ENCODE results near the gene DNER.

DNA sequence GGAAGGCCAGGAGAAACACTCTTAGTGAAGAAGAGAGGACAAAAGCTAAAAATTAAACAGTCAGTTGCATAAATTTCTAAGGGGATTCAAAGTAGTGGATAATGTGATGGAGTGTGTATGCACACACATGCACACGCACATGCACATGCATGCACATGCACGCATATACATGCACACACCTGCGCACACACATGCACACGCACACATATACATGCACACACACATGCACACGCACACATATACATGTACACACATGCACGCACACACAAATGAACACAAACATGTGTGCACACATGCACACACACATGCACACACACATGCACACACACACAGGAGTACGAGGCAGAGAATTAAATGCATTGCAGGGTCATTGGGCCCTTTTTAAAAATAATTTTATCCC, 117.6 kb downstream of the DNER start:
- TF ChIP-seq, protein P1, sequence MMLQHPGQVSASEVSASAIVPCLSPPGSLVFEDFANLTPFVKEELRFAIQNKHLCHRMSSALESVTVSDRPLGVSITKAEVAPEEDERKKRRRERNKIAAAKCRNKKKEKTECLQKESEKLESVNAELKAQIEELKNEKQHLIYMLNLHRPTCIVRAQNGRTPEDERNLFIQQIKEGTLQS (CRISPR knock-in tag; conservative IDR thresholded peaks at IDR 0.05) = no peak
- TF ChIP-seq JUN (CRISPR knock-in tag; IDR thresholded peaks at IDR 0.05) (no peak), FOXP1 (CRISPR knock-in tag; IDR thresholded peaks at IDR 0.05; ENCODE audit: borderline replicate concordance) (no peak), CTCF (IDR thresholded peaks at IDR 0.05) (no peak), FOXP4 (CRISPR knock-in tag; IDR thresholded peaks at IDR 0.05) (no peak), ZNF219 (CRISPR knock-in tag; IDR thresholded peaks at IDR 0.05; ENCODE audit: borderline replicate concordance) (no peak), NR1H2 (CRISPR knock-in tag; IDR thresholded peaks at IDR 0.05) (no peak), IRF2 (CRISPR knock-in tag; IDR thresholded peaks at IDR 0.05; ENCODE audit: borderline replicate concordance, low read depth) (no peak)
- TF ChIP-seq, protein P2, sequence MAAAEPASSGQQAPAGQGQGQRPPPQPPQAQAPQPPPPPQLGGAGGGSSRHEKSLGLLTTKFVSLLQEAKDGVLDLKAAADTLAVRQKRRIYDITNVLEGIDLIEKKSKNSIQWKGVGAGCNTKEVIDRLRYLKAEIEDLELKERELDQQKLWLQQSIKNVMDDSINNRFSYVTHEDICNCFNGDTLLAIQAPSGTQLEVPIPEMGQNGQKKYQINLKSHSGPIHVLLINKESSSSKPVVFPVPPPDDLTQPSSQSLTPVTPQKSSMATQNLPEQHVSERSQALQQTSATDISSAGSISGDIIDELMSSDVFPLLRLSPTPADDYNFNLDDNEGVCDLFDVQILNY (CRISPR knock-in tag; IDR thresholded peaks at IDR 0.05) = no peak
- TF ChIP-seq, protein P3, sequence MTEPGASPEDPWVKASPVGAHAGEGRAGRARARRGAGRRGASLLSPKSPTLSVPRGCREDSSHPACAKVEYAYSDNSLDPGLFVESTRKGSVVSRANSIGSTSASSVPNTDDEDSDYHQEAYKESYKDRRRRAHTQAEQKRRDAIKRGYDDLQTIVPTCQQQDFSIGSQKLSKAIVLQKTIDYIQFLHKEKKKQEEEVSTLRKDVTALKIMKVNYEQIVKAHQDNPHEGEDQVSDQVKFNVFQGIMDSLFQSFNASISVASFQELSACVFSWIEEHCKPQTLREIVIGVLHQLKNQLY (CRISPR knock-in tag; IDR thresholded peaks at IDR 0.05) = no peak

All from WTC11 (cell line).